ENCODE results near the gene CLDN20.

Gene CLDN20

DNA sequence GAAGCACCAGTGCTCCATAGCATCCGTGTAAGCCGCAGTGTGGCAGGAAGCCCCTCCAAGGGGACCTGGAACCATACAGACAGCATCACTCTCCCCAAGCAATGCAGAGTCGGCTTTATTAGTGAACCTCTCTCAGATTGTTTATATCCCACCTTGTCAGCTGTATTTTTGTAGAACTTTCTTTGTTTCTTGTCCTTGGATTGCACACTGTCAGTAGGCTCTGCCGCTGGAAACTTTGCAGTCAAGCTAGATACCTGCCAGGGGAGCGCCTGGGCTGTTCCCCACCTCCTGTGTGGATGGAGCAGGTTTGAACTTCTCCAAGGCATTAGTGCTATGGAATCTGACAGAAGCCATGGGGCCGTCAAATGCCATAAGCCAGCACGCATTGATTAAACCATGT, 18.6 kb upstream of the CLDN20 start:
- DNase-seq (ENCODE audit: low spot score), result no peak

DNA sequence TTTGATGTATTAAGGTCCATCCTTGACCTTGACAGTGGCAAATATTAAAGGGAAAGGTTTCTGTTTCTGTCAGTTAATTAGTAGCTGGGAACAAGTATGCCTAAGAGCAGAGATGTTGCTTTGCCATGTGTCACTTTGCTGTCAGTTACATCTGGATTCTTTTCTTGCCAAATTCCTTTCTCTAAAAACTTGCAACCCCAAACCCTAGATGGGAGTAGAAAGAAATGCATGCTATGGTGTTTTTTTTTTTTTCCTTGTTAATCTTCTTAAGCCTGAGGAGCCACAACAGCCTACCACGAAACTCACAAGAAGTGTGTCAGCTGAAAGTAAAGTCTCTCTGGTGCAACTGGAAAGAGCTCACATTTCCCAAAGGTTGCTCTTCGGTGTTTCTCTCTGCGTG, 18.0 kb upstream of the CLDN20 start:
- no peak for DNase-seq (ENCODE audit: low spot score)

DNA sequence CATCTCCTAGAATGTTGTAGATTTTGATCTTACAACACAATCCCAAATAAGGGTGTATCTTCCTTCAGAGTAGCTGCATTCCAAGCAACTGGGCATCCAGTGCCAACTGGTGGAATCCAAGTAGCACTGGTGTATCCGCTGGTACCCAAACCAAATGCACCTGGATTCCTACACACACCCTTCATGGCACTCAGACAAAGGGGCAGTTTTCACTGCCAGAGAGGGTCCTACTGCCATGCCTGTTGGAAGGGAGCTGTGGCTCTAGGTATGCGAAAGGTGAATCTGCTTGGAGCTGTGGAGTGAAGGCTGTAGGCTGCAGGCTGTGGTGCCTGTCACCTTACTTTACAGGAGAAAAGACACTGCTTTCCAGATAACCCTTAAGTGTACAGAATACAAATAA, 17.0 kb upstream of the CLDN20 start:
- no peak for DNase-seq (ENCODE audit: low spot score)

DNA sequence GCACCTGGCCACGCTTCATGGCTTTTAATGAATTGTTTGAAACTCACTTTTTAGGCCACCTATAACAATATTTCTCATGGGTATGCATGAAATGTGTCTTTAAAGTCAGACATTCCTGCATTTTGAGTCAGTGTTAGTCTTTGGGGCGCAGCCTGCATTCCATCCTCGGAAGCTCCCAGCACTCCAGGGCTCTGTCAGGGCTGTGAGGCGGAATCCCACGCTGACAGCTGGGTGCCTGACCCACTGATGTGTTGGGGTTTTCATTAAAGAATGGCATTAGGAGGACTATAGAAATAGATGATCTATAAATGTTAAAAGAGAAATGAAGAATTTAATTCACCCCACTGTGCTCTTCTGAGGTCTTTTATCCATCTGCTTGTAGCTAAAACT, 16.2 kb upstream of the CLDN20 start:
- DNase-seq (ENCODE audit: low spot score), result no peak

DNA sequence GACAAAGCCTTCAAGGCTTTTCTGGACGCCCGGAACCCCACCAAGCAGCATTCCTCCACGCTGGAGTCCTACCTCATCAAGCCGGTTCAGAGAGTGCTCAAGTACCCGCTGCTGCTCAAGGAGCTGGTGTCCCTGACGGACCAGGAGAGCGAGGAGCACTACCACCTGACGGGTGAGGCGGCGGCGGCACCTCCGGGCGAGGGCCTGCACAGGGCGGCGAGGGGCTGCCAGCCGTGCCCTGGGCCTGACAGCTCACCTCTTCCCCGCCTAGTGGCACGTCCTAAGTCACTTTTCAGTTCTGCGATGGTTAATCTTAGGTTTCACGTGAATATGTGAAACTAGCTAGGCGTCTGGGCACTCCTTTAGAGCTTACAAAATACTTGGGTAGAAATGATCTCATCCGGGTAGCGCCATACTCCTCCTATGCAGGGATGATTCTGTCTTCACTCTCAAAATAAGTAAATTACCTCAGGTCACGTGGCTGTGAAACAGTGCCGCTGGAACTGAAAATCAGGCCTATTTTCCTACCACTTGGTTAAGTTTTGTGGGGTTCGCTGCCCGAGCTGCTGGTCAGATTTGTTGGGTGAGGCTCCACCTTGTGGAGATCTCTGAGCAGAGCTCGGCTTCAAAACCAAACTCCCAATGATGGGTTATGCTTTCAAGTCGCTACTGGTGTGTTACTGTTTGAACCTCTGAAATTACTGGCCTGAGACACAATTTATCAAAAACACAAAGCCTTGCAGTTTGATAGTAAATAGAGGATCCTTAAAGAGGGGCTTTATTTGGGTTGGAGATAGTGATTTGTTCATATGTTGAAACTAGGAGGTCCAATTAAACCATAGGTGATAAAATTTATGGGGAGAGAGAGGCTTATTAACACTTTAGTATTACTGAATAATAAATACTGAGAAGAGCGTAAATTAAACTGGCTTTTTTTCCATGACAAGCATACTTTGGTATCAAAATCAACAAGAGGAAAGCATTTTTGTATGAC, 15.5 kb upstream of the CLDN20 start:
- DNase-seq (ENCODE audit: low spot score), result peak; percentile 24

DNA sequence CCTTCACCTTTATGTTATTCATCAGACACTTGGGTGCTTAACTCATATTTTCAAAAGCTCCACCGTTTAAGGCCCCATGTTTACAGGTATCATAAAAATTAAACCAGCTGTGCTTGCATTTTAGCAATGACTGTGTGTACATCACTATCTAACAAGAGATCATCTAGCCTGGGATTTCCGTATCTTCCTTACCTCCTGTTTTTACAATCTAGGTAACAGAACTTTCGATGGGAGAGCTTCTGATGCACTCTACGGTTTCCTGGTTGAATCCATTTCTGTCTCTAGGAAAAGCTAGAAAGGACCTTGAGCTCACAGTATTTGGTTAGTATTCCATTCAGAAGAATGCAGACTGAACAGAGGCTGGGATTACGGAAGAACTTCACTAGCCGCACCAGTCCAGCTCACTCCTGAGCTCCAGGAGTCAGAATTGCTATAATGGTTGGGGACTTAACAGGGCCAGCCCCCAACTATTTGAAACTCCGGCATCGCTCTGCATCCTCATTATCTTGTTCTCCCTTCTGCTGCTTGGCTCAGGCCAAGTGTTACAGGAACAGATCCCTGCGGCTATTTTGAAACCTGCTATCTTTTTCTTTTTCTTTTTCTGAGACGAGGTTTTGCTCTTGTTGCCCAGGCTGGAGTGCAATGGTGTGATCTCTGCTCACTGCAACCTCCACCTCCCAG, 13.0 kb upstream of the CLDN20 start:
- no peak for DNase-seq (ENCODE audit: low spot score)

DNA sequence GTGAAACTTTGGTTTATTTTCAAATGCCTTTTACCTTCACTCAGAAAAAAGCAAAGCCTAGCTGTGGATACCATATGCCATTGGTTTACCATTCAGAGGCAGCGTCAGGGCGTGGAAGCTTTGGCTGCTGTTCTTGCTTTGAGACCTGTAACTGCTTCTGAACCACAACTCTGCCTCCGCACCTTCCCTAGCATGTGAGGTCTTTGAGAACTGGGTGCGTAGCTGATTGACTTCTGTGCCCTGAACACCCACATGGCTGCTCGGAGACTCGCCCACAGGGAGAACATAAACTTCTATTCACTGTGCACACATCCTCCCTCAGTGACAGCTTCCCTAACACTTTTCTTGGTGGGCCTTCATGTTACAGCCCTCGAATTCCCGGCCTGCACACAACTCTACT, 11.2 kb upstream of the CLDN20 start:
- no peak for DNase-seq (ENCODE audit: low spot score)

DNA sequence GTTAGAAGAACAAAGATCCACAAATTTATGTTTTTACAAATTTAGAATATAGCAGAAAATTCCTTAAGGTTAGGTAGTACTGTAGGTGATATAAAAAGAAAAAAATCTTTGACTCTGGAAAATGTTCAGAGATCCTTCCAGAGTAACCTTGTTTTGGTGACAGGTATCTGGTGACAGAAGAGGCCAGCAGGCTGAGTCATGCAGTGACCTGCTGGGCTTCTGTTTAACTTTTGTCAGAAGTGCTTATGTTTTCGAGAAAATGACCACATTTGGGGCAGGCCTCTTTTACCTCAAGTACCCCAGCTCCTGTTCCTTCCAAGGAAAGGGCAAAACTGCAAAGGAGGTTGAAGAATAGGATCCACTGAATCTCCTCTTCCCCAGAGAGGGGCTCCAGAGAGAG, 10.5 kb upstream of the CLDN20 start:
- DNase-seq (ENCODE audit: low spot score), result no peak

DNA sequence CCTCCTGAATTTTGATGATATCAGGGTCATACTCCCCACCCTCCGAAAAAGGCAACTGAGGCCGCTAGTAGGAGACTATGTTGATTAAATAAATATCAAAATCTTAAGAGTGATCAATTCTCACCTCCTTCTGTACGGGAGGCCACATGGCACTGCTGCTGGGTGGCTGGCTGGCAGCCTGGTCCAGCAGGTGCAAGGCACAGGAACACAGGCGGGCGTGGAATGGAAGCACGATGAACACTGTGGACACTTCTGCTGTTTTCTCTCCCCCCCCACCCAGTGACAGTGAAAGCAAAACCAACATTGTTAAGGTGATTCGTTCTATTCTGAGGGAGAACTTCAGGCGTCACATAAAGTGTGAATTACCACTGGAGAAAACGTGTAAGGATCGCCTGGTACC, 9.7 kb upstream of the CLDN20 start:
- DNase-seq (ENCODE audit: low spot score), result no peak

DNA sequence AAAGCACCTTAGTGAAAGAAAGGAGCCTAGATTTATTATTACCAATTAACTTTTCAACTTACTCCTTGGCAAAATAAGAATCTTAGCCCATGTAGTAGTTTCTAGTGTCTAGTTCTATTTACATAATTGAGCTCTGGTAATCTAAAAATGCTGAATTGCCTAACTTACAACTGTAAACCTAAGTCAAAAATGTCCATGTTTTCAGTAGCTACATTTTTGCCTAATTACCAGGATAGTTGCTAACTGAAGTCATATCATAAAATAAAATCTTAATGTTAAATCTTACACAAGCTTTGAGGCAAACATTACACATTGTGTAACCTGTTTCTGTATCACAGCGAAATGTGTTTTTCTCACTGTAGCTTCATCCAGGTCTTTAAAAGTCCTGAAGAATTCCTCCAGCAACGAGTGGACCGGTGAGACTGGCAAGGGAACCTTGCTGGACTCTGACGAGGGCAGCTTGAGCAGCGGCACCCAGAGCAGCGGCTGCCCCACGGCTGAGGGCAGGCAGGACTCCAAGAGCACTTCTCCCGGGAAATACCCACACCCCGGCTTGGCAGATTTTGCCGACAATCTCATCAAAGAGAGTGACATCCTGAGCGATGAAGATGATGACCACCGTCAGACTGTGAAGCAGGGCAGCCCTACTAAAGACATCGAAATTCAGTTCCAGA, 7.6 kb upstream of the CLDN20 start:
- DNase-seq (ENCODE audit: low spot score), result no peak

DNA sequence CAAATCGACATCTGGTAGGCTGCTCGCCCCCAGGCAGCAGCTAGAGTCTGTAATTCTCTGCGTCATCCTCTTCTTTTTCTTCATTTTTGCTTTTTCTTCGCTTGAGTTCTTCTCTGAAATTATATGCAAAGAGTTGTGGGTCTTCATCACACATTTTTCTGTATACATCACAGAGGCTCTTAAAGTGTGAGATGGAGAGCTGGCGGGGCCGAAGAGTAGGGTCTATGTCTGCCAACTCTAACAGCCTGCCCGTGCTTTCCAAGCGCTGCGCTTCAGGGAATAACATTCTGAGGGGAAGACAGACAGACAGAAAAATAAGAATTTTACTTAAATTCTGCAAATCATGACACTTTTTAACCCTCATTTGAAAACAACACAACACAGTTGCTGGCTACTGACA, 6.0 kb upstream of the CLDN20 start:
- no peak for DNase-seq (ENCODE audit: low spot score)

DNA sequence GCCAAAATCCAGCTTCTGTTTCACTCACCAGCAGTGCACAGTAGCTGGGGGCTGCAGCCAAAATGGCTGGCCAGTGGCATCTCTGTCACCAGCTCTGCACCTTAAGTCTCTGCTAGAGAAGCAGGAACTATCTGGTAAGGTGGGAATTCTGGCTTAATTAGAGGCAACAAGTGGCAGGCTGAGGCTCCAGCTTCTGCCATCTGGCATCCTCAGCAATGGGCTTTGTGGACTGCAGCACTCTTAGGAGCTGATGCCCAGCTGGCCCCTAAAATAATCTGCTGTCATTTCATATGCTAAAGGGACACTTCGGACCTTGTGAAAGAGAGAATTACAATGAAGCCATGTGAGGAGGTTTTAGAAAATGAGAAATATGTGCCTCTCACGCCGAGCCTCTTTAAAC, 4.6 kb upstream of the CLDN20 start:
- DNase-seq (ENCODE audit: low spot score), result no peak

DNA sequence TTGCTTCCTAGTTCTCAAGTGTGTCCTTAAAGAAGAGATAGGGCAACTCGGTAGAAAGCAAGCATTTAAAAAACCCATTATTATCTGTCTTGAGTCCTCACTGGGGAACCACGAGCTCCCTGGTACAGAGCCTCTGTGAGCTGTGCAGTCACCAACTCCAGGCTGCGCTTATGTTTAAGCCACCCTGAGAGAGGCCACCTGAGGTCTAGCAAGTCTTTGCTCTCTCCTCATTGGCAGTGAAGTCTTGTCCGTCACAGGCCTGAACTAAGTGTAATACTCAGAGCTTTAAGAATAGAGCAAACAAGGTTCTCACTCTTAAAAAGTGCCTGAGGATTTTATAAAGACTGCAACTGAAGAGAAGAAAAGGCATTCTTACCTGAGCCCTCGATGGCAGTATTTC, 3.9 kb upstream of the CLDN20 start:
- no peak for DNase-seq (ENCODE audit: low spot score)

DNA sequence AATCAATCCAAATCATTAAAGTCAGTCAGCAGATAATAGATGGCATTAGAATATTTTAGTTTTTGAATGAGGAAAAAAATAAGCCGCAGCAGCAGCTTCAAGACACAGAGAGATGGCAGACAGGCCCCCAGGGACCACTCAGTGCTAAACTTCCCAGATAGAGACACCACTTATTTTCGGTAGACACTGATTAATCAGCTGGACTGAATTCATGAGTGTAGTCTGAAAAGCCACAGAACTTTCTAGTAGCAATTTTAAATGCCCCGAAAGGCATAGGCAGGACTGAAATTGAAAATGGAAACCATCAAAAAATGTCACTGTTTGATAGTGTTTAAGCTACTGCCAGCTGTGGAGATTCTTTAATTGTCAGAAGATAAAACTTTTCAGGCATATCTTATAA, 3.1 kb upstream of the CLDN20 start:
- no peak for DNase-seq (ENCODE audit: low spot score)

DNA sequence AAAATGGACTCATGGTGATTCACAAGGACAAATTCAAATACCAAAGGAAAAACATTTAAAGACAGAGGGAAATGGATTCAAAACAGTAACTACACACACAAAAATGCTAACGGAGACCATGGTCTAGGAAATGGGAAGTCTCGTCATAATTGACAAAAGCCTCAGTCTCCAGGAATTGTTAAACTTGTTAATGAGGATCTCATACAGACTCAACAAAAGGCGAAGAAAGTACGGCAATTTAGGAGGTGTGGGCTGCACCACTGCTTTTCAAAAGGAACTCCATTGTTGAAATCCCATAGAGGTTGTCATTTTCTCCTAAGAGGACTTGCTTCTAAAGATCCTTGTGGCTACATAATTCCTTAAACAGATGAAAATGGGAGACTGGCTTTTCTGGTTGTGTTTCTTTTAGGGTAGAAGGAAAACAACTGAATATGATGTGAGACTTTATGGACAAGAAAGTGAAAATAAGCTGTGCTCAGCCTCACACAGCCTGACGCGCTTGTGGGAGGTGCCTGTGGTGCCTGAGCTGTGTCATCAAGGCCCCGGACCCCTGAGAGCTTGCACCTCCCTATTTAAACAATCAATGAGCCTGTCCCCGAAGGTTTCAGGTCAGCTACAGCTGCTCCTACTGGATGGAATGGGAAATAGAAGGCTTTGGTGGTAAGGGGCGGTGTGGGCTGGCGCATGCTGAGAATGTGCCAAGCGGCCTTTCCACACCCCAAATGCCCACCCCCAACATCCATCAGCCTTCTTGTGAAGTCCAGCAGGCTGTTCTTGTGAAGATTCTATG, 2.5 kb upstream of the CLDN20 start:
- DNase-seq (ENCODE audit: low spot score), result no peak

DNA sequence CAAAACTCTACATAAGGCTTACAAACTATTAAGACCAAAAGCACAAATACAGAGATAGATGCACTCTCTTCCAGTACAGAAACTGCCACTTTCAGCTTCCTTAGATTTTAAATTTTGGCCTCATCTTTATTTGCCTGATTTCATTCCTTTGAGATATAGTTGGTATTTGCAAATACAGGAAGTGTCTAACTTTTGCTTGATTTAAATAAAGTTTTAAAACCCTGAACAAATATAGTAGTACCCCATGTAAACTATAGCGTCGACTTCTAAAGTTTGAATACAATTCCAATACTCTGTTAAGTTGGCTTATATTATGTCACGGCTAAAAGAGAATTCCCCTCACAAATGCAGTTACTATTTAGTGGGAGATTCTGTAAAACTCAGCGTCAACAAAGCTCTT, 1.2 kb upstream of the CLDN20 start:
- no peak for DNase-seq (ENCODE audit: low spot score)

DNA sequence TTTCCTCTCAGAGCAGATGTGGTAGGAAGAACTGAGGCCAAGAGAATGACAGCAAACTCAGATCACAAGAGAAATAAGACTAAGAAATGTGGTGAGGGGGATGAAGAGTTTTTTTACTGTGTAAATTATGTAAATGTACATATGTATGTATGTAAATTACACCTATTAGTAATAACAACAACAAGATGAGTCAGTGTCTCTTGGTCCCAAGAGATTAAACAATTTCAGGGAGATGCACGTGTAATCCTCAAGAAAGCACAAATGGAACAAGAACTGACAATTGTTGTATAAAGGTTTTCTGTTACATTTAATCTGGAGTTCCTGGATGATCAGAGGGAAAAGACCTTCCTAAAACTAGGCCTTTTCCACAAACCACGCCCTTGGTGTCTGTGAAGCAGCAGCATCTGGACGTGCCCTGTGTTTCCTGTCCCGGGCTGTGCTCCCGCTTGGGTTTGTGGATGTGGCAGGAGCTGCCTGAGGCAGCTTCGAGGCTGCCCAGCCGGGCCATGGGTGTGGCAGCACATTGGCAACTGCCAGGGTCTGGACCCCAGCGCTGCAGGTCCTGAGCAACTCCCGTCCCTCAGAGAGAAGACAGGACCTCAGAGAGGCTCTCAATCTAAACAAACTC, 994 bp downstream of the CLDN20 start:
- no peak for DNase-seq (ENCODE audit: low spot score)

DNA sequence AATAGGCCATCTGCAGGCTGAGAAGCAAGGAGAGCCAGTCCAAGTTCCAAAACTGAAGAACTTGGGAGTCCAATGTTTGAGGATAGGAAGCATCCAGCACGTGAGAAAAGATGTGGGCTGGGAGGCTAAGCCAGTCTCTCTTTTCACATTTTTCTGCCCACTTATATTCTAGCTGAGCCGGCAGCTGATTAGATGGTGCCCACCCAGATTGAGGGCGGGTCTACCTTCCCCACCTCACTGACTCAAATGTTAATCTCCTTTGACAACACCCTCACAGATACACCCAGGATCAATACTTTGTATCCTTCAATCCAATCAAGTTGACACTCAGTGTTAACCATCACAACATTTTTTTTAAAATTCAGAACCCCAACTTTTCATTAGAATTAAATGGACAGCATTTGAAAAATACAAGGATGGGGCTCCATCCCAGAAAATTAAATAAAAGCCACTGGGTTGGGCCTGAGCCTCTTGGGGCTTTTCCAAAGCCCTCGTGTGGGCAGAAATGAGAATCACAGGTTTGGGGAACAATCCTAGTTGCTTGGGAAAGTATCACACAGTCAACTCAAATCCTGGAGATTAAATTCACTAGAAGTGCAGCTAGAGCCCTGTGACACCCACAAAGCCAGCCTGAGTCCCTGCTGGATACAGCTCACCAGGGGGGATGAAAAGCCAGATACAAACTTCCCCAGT, 2.2 kb downstream of the CLDN20 start:
- DNase-seq (ENCODE audit: low spot score), result no peak

DNA sequence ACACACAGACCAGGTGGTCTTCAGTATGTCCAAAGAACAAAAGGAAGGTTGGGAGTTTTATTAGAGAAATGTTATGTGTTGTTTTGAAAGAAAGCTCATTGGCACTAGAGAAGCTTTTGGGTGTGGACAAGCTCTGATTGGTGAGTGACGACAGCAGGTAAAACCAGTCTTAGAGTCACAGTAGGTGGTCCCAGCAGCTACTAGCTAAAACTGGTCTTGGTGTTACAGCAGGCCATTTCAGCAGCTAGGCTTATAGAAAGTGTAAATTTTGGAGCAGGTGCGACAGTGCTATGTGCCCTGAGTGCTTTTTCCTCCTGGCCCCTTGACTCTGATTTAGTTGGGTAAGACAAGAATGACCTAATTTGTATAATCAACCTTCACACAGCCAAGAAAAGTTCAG, 3.6 kb downstream of the CLDN20 start:
- DNase-seq (ENCODE audit: low spot score), result no peak

DNA sequence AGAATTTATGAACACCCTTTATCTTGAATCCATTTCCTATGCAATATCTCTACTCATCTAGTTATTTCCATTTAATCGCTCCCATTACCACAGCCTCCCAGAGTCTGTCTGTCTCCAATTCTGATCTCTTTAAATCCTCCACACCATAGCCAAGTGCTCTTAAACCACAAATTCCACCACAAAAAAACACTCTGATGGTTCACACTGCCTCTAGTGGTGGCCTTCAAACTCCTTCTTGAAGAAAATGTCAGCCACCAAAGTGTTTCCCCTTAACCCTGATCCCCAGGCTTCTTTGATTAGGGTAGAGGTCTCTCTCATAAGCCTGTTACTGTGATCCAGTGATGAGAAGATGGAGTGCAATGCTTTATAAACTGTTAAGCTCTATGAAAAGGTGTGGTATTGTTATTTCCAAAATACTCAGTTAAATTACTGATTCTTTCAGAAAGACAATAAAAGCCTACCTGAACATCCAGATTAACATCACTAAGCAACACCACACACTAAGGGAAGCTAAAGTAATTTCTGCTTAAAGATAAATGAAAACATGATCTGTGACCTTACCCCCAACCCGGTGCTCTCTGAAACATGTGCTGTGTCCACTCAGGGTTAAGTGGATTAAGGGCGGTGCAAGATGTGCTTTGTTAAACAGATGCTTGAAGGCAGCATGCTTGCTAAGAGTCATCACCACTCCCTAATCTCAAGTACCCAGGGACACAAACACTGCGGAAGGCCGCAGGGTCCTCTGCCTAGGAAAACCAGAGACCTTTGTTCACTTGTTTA, 4.5 kb downstream of the CLDN20 start:
- DNase-seq (ENCODE audit: low spot score), result peak; percentile 86
